GM12878 (cell line): ENCODE results near the gene RBBP5. TPM values are rescaled to one million over a fixed set of nuclear protein-coding genes. Genes with fewer than 3 reads are reported as not detected.

Experiments used
- CBFB ChIP-seq: IDR thresholded peaks from 2 replicates; pipeline ENCODE4 v1.6.1; 2016; ENCODE audit warnings: antibody characterized with exemption, low read depth
- CEBPB ChIP-seq, 2 experiments: fragments of 150-350 bp in 1 of 2; IDR thresholded peaks; 2 replicates each; pipeline ENCODE4 v1.6.1; 2012 to 2014; ENCODE audit warnings: low read depth in 2 of 2, low read length in 2 of 2, borderline replicate concordance in 1 of 2, inconsistent platforms in 1 of 2
- DPF2 ChIP-seq: fragments of 450-650 bp; IDR thresholded peaks from 2 replicates; pipeline ENCODE4 v1.6.1; 2017; ENCODE audit warnings: mild to moderate bottlenecking
- EP300 ChIP-seq, 2 experiments: fragments of 150-350 bp in 1 of 2; IDR thresholded peaks; 2 replicates each; pipeline ENCODE4 v1.6.1; 2011 to 2012; ENCODE audit warnings: low read depth in 2 of 2, low read length in 2 of 2, borderline replicate concordance in 1 of 2, improper control_type of control experiment in 1 of 2, inconsistent platforms in 1 of 2; ENCODE audit not compliant: control insufficient read depth in 1 of 2
- FOS ChIP-seq: IDR thresholded peaks from 3 replicates; pipeline ENCODE4 v1.6.1; 2011; ENCODE audit warnings: borderline replicate concordance; ENCODE audit not compliant: insufficient read length; ENCODE audit errors: extremely low read depth
- MEF2A ChIP-seq: IDR thresholded peaks from 2 replicates; pipeline ENCODE4 v1.6.1; 2011; ENCODE audit warnings: low read depth, mild to moderate bottlenecking, low read length, moderate library complexity; ENCODE audit not compliant: insufficient read depth
- MTA3 ChIP-seq: IDR thresholded peaks from 2 replicates; pipeline ENCODE4 v1.6.1; 2012; ENCODE audit warnings: low read length, inconsistent platforms, borderline replicate concordance
- NR2F1 ChIP-seq: fragments of 450-650 bp; conservative IDR thresholded peaks from 2 replicates; pipeline ENCODE4 v1.6.1; 2017; ENCODE audit warnings: mild to moderate bottlenecking
- PML ChIP-seq: IDR thresholded peaks from 2 replicates; pipeline ENCODE4 v1.6.1; 2012; ENCODE audit warnings: low read length, inconsistent platforms
- RAD51 ChIP-seq: fragments of 450-650 bp; IDR thresholded peaks from 2 replicates; pipeline ENCODE4 v1.6.1; 2016; ENCODE audit warnings: moderate library complexity, mild to moderate bottlenecking, inconsistent platforms
- RB1 ChIP-seq: fragments of 450-650 bp; formaldehyde crosslinking; IDR thresholded peaks from 2 replicates; pipeline ENCODE4 v1.6.1; 2017; ENCODE audit warnings: mild to moderate bottlenecking, borderline replicate concordance
- RFX5 ChIP-seq: IDR thresholded peaks from 2 replicates; pipeline ENCODE4 v1.6.1; 2011; ENCODE audit warnings: low read depth, low read length, improper control_type of control experiment
- RUNX3 ChIP-seq: IDR thresholded peaks from 2 replicates; pipeline ENCODE4 v1.6.1; 2012; ENCODE audit warnings: low read length, inconsistent platforms
- SRF ChIP-seq, 2 experiments: IDR thresholded peaks; 2 replicates each; pipeline ENCODE4 v1.6.1; 2011; ENCODE audit warnings: low read depth in 2 of 2, low read length in 2 of 2, mild to moderate bottlenecking in 1 of 2, moderate library complexity in 1 of 2
- TARDBP ChIP-seq: IDR thresholded peaks from 2 replicates; pipeline ENCODE4 v1.6.1; 2016; ENCODE audit warnings: borderline replicate concordance
- TCF7 ChIP-seq: IDR thresholded peaks from 2 replicates; pipeline ENCODE4 v1.6.1; 2014; ENCODE audit warnings: antibody characterized with exemption, borderline replicate concordance
- ZBTB40 ChIP-seq: fragments of 450-650 bp; IDR thresholded peaks from 2 replicates; pipeline ENCODE4 v1.6.1; 2016; ENCODE audit warnings: mild to moderate bottlenecking, moderate library complexity, borderline replicate concordance
- ZNF217 ChIP-seq: fragments of 450-650 bp; IDR thresholded peaks from 2 replicates; pipeline ENCODE4 v1.6.1; 2017; ENCODE audit warnings: antibody characterized with exemption, mild to moderate bottlenecking
- polyA plus RNA-seq, 11 experiments: library from polyadenylated mRNA; depleted of rRNA in 4 of 11; unstranded in 6 of 11; stranded (reverse) in 5 of 11; fragments of >200 nt; fragmentation: Nextera tagmentation in 4 of 11; fragmentation: Illumina TruSeq in 1 of 11; extraction: Ambion mirVana in 4 of 11; extraction: Trizol in 1 of 11; gene quantifications; 1 replicate in 1 of 11; 2 replicates in 10 of 11; pipeline versions ENCODE4 v1.2.1 to v1.2.3, GENCODE V29; 2011 to 2016; ENCODE audit warnings: inconsistent platforms in 2 of 11, missing spikeins in 2 of 11, low read depth in 1 of 11
- total RNA-seq, 4 experiments: library from RNA; depleted of rRNA in 3 of 4; stranded (reverse); fragments of >200 nt in 3 of 4; fragmentation: Illumina TruSeq in 1 of 4; extraction: Trizol in 1 of 4; gene quantifications; 2 replicates each; pipeline versions ENCODE4 v1.2.1 to v1.2.3, GENCODE V29; 2013 to 2021
- TF ChIP-seq, protein P1 (sequence below): fragments of 450-650 bp; IDR thresholded peaks from 2 replicates; pipeline ENCODE4 v1.6.1; 2018; ENCODE audit warnings: borderline replicate concordance, mild to moderate bottlenecking; ENCODE audit not compliant: partially characterized antibody

Gene RBBP5
- total and polyA plus RNA-seq, 10 of the 15 experiments (the other 5 are each of a cell fraction or from before 2014, with no cell fraction given) = 10.0 to 20.6 (median 14.8) TPM

DNA sequence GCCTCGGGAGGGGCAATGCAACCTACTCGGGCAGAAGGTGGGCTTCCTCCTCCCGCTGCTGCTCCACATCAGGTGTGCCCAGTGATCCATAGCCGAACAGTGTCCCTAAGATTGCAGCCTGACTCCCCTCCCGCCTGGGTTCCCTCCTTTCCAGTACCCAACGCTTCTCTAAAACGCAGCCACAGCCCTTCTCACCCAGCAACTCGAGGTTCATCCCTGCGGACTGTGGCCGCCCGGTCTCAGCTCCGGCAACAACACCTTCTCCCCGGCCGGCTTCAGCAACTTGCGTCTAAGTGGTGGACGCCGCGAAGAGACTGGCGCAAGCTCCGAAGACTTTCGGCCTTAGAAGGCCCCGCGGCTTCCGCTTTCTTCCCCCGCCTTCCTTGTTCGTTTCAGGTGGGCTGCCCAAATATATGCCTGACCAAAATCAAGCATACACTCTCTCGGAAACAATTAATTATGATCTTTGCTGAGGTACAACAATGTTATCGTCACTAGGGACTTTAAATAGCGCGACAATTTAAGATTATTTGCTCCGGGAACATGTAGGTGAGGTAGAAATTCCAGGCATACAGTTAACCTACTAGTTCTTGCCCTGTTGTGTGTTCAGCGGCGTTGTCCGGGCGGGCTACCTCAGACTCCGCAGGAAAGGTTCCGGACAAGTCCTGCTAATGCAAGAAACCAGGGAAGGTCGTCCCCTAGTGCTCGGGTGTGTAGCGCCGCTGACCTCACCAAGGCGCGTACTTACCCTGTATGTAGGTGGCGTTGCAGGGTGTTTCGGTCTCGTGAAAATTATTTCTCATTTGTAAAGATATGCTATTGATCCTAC, at the start of gene RBBP5 (continued):
- TF ChIP-seq TCF7 (peak; percentile 84; the same call in 1 of the 2 replicates), SRF (IDR thresholded peaks at IDR 0.05; ENCODE audit: low read depth in 2 of 2, low read length in 2 of 2) (peak; percentile 46 to 92; a peak in 3 of 4 replicates), MEF2A (peak; percentile 69), CBFB (peak; percentile 95), ZBTB40 (peak; percentile 99), TARDBP (peak; percentile 92), FOS (no peak), EP300 (IDR thresholded peaks at IDR 0.05; ENCODE audit: borderline replicate concordance in 1 of 2, control insufficient read depth in 1 of 2, low read depth in 2 of 2, low read length in 2 of 2) (peak in 1 of 2 experiments; percentile 22; a peak in 2 of 4 replicates), DPF2 (peak; percentile 64), CEBPB (IDR thresholded peaks at IDR 0.05; ENCODE audit: borderline replicate concordance in 1 of 2, low read depth in 2 of 2, low read length in 2 of 2) (no peak), MTA3 (peak; percentile 56; the same call in 1 of the 2 replicates), RFX5 (0 out of 2 replicates have a peak, but pooled peaks have one; percentile 8), RAD51 (0 out of 2 replicates have a peak, but pooled peaks have one; percentile 56), PML (peak; percentile 98), RB1 (peak; percentile 98; the same call in 1 of the 2 replicates), ZNF217 (peak; percentile 67; the same call in 1 of the 2 replicates), RUNX3 (peak; percentile 91), NR2F1 (peak; percentile 90)
- TF ChIP-seq, protein P1, sequence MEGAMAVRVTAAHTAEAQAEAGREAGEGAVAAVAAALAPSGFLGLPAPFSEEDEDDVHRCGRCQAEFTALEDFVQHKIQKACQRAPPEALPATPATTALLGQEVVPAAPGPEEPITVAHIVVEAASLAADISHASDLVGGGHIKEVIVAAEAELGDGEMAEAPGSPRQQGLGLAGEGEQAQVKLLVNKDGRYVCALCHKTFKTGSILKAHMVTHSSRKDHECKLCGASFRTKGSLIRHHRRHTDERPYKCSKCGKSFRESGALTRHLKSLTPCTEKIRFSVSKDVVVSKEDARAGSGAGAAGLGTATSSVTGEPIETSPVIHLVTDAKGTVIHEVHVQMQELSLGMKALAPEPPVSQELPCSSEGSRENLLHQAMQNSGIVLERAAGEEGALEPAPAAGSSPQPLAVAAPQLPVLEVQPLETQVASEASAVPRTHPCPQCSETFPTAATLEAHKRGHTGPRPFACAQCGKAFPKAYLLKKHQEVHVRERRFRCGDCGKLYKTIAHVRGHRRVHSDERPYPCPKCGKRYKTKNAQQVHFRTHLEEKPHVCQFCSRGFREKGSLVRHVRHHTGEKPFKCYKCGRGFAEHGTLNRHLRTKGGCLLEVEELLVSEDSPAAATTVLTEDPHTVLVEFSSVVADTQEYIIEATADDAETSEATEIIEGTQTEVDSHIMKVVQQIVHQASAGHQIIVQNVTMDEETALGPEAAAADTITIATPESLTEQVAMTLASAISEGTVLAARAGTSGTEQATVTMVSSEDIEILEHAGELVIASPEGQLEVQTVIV = peak; percentile 88
